Activated naive CD8-positive, alpha-beta T cell treated with anti-CD3 and anti-CD28 coated beads, Interleukin-2, amount 50 U/mL, for 24 hours (primary cell): ENCODE results near the gene SLC39A1.

Experiments used
- ATAC-seq: fragments of 150-1000 bp; cut with Tn5 transposase; one replicate; pipeline ENCODE4 v1.10.0; 2021
- DNase-seq: peaks from one replicate; pipeline ENCODE4 v3.0.0; 2021
- H3K27ac Mint-ChIP-seq: one replicate; pipeline ENCODE4 v1.8.0; 2021; ENCODE audit warnings: mild to moderate bottlenecking, mixed read lengths
- H3K27me3 Mint-ChIP-seq: one replicate; pipeline ENCODE4 v1.8.0; 2021; ENCODE audit warnings: mixed read lengths
- H3K36me3 Mint-ChIP-seq: one replicate; pipeline ENCODE4 v1.8.0; 2021; ENCODE audit warnings: low read depth, mixed read lengths
- H3K4me1 Mint-ChIP-seq: one replicate; pipeline ENCODE4 v1.8.0; 2021; ENCODE audit warnings: mixed read lengths
- H3K4me3 Mint-ChIP-seq: one replicate; pipeline ENCODE4 v1.8.0; 2021; ENCODE audit warnings: mild to moderate bottlenecking, moderate library complexity, mixed read lengths
- H3K9me3 Mint-ChIP-seq: one replicate; pipeline ENCODE4 v1.8.0; 2021; ENCODE audit warnings: mixed read lengths

SLC39A1 gene

DNA sequence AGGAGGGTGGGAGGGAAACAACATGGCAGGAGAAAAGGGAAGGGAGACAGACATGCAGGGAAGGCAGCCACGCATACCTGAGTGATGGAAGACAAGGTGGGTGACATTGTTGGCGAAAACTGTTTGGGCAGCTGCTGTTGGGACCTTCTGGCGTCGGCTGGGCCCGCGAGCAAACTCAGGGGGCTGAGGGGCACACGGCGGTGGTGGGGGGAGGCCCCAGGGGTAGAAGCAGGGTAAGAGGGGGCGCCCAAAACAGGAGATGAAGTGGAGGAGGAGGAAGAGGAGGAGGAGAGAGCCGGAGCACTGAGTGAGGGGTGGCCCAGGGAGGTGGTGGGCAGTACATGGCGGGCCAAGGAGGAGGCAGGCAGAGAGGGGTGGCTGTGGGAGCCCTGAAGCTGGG, 12.2 kb downstream of the SLC39A1 start:
- Mint-ChIP-seq H3K27me3 (no peaks in the 10 kb centered on the region), H3K4me1 (peaks cover 31% of the 10 kb centered on the region), H3K27ac (peak overlapping the region; percentile 7), H3K36me3 (peaks cover 31% of the 10 kb centered on the region), H3K4me3 (no peak overlapping the region), H3K9me3 (no peaks in the 10 kb centered on the region)
- ATAC-seq (no peak), DNase-seq (no peak)

- ATAC-seq (peak; percentile 68), DNase-seq (peak; percentile 83)
- H3K4me3 Mint-ChIP-seq, result peak within 1 kb of the TSS; percentile 91
- H3K4me1 Mint-ChIP-seq, result peaks cover 25% of the 10 kb centered on the region
- H3K27ac Mint-ChIP-seq, result peak within 1 kb of the TSS; percentile 92
- H3K27me3 Mint-ChIP-seq, result no peaks in the 10 kb centered on the region
- no peaks in the 10 kb centered on the region for H3K9me3 Mint-ChIP-seq
- H3K36me3 Mint-ChIP-seq, result peaks cover 42% of the 10 kb centered on the region
Observed at GRCh38 chr1:153946622-153947241, 16.6 kb downstream of the SLC39A1 start, which contains the start of gene DENND4B. TSS of gene DENND4B (minus strand) at chr1:153946718. CDS start at chr1:153944374, 2,344 bp downstream.

DNA sequence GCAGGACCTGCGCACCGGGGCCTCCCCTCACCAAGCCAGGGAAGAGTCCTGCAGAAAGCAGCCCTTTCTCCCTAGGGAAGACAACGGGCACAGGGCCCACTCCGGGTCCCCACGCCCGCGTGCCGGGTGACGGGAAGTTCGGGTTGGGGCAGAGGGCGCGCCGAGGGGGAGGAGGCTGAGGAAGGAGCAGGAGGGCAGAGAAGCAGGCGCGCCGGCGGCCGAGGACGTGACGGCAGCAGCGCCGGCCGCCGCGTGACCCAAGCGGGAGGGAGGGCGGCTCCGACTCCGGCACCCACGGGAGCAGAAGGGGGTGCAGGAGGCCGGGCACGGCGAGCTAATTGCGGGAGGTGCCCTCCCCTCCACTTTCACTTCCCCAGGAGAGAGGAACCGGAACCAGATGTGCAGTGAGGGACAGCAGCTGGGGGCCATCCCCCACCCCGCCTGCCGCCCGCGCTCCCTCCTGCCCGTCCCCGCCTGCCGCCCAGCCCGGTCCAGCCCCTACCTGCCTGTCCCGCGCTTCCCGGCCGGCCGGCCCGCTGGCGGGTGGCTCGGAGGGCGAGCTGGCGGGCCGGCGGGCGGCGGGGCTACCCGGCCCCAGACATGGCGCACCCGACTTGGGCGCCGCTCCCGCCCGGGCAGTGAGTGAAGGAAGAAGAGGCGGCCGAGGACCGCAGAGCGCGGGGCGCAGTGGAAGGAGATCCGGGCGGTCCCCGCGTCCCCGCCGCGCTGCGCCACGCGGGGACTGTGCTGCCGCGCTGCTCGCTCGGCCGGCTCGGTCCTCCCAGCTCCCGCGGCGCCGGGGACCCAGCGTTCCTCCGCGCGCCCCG, 17.3 kb downstream of the SLC39A1 start:
- H3K9me3 Mint-ChIP-seq, result no peaks in the 10 kb centered on the region
- H3K27ac Mint-ChIP-seq, result peak overlapping the region; percentile 92
- H3K27me3 Mint-ChIP-seq, result no peaks in the 10 kb centered on the region
- H3K4me3 Mint-ChIP-seq, result peak overlapping the region; percentile 91
- DNase-seq, result peak; percentile 80
- peaks cover 42% of the 10 kb centered on the region for H3K36me3 Mint-ChIP-seq
- H3K4me1 Mint-ChIP-seq, result peaks cover 25% of the 10 kb centered on the region
- ATAC-seq, result peak; percentile 55

DNA sequence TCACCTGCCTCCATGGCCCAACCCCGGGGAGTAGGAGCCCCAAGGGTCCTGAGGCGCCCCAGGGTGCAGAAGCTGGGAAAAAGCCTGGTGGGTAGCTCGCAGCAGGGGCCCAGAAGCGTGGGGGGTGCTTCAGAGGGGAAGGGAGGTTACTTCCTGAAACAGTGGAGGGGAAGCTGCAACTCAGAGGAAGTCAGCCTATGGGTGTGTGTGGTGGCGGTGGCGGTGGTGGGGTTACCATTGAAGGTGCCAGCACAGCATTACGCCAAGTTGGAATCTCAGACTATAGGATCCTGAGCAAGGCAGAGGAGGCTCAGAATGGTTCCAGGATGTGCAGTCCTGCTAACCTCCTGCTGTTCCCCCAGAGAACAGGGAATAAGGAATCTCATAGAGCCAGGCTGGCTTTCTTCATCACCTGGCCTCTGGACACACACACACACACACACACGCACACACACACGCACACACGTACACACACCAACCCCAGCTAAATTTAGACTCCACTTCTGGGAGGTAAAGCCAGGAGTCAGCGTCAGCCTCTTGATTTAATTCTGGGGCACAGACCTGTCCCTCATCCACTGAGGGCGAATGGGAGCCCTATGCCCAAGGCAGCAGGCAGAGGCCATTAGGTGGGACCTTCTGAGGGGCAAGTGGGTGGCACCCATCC, 18.1 kb downstream of the SLC39A1 start:
- peaks cover 25% of the 10 kb centered on the region for H3K4me1 Mint-ChIP-seq
- ATAC-seq, result peak; percentile 76
- H3K9me3 Mint-ChIP-seq, result no peaks in the 10 kb centered on the region
- H3K36me3 Mint-ChIP-seq, result peaks cover 45% of the 10 kb centered on the region
- peak overlapping the region; percentile 92 for H3K27ac Mint-ChIP-seq
- no peaks in the 10 kb centered on the region for H3K27me3 Mint-ChIP-seq
- peak overlapping the region; percentile 91 for H3K4me3 Mint-ChIP-seq
- peak; percentile 78 for DNase-seq

DNA sequence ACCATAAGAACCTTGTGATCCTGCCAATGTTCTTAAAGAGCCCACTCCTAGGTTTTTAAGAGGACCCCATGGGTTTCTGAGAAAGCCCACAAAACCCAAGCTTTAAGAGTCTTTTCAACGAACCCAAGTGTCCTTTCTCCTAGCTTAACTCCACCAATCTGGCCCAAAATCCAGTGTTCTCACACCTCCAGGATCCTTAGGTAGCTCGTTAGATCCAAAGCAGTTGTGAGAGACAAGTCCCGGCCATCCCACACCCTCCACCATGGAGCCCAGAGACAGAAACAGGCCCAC, 18.6 kb downstream of the SLC39A1 start:
- Mint-ChIP-seq H3K36me3 (peaks cover 44% of the 10 kb centered on the region), H3K27me3 (no peaks in the 10 kb centered on the region), H3K4me1 (peaks cover 25% of the 10 kb centered on the region), H3K4me3 (peak overlapping the region; percentile 91), H3K27ac (peak overlapping the region; percentile 92), H3K9me3 (no peaks in the 10 kb centered on the region)
- no peak for DNase-seq
- ATAC-seq, result peak; percentile 0

DNA sequence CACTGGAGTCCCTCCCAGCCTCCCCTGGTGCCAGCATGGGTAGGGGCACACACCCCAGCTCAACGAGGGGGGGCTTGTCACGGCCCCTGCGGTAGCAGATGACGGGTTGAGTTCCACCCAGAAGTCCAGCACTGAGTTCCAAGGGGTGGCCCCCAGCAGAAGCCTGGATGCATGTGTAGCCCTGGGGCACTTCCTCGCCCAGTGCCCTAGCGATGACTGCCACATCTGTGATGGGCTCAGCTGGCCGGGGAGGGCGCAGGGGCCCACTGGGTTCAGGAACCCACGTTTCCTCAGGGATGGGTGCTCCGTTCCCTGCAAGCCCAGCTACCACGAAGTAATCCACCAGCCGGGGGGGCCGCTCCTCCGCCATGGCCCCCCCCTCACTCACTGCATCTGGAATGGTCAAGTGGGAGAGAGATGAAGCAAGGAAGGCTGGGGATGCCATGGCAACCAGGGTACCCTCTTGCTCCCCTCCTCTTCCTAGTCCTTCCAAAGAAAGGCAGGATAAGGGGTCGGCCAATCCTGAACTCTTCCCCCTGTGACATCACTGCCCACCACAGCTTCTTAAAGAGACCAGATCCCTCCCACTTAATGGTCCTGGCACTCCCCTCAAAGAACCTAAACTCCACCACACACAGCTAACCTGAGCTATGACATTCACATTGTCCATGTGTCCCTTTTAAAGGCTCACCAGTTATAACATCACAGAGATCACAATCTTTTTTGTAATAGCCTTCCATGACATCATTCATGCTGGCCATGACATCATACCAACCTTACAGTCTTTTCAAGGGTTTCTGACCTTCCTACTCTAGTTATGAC, 19.1 kb downstream of the SLC39A1 start:
- Mint-ChIP-seq H3K27me3 (no peaks in the 10 kb centered on the region), H3K4me1 (peaks cover 25% of the 10 kb centered on the region), H3K36me3 (peaks cover 46% of the 10 kb centered on the region), H3K27ac (peak overlapping the region; percentile 92), H3K9me3 (no peaks in the 10 kb centered on the region), H3K4me3 (peak overlapping the region; percentile 91)
- DNase-seq, result no peak
- no peak for ATAC-seq

GRCh38 chr1:153942766-153943549, 20.4 kb downstream of the SLC39A1 start:
- Mint-ChIP-seq H3K27me3 (no peaks in the 10 kb centered on the region), H3K4me1 (peaks cover 25% of the 10 kb centered on the region), H3K27ac (peak overlapping the region; percentile 65), H3K9me3 (no peaks in the 10 kb centered on the region), H3K4me3 (no peak overlapping the region), H3K36me3 (peaks cover 47% of the 10 kb centered on the region)
- ATAC-seq, result no peak
- DNase-seq, result no peak

- Mint-ChIP-seq H3K4me1 (peaks cover 23% of the 10 kb centered on the region), H3K9me3 (no peaks in the 10 kb centered on the region), H3K36me3 (peaks cover 52% of the 10 kb centered on the region), H3K4me3 (no peak overlapping the region), H3K27me3 (no peaks in the 10 kb centered on the region), H3K27ac (no peak overlapping the region)
- DNase-seq (no peak), ATAC-seq (no peak)
Observed at GRCh38 chr1:153941826-153942725, 21.3 kb downstream of the SLC39A1 start.

- H3K4me1 Mint-ChIP-seq, result peaks cover 19% of the 10 kb centered on the region
- no peak for DNase-seq
- H3K9me3 Mint-ChIP-seq, result no peaks in the 10 kb centered on the region
- H3K27ac Mint-ChIP-seq, result peak overlapping the region; percentile 16
- H3K4me3 Mint-ChIP-seq, result no peak overlapping the region
- peaks cover 60% of the 10 kb centered on the region for H3K36me3 Mint-ChIP-seq
- ATAC-seq, result no peak
- no peaks in the 10 kb centered on the region for H3K27me3 Mint-ChIP-seq
Observed at GRCh38 chr1:153940756-153941155, 22.6 kb downstream of the SLC39A1 start.

DNA sequence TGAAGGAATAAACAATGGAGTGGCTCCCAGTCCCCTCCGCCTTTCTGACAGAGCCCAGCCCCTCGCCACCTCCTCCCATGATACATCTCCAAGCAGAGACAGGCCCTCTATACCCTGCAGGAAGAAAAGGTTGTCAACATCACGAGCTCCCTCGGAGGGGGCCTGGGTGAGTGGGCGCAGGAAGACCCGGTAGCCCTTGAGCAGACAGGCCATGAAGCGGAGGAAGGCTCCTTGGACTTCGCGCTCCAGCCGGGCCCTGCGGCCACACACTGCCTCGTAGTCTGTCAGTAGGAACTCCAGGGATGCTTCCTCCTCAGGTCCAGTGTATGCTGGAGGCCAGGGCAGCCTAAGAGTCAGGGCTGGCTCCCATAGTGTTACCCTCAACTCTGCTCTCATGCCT, 23.9 kb downstream of the SLC39A1 start:
- peaks cover 13% of the 10 kb centered on the region for H3K4me1 Mint-ChIP-seq
- no peak for ATAC-seq
- no peak for DNase-seq
- H3K36me3 Mint-ChIP-seq, result peaks cover 62% of the 10 kb centered on the region
- no peak overlapping the region for H3K27ac Mint-ChIP-seq
- H3K9me3 Mint-ChIP-seq, result no peaks in the 10 kb centered on the region
- no peaks in the 10 kb centered on the region for H3K27me3 Mint-ChIP-seq
- no peak overlapping the region for H3K4me3 Mint-ChIP-seq

DNA sequence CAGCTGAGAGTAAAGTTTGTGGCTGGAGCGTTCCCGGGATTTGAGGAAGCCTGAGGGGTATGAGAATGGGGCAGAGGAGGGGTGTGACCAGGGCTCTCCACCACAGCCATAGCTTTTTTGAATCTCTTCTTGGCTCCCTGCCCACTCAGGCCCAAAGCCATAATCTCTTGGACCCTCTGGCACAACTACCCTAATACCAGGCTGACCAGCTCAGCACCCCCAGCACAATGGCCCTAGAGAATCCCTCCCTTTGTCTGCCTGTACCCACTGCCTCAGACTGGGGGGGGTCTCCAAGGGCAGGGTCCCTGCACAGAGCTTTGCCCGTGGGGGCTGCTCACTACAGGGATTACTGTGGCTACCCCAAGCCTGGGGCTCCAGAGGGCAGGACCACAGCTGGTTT, 24.3 kb downstream of the SLC39A1 start:
- ATAC-seq (no peak), DNase-seq (no peak)
- Mint-ChIP-seq H3K4me1 (peaks cover 8% of the 10 kb centered on the region), H3K4me3 (no peak overlapping the region), H3K9me3 (no peaks in the 10 kb centered on the region), H3K36me3 (peaks cover 63% of the 10 kb centered on the region), H3K27me3 (no peaks in the 10 kb centered on the region), H3K27ac (no peak overlapping the region)

DNA sequence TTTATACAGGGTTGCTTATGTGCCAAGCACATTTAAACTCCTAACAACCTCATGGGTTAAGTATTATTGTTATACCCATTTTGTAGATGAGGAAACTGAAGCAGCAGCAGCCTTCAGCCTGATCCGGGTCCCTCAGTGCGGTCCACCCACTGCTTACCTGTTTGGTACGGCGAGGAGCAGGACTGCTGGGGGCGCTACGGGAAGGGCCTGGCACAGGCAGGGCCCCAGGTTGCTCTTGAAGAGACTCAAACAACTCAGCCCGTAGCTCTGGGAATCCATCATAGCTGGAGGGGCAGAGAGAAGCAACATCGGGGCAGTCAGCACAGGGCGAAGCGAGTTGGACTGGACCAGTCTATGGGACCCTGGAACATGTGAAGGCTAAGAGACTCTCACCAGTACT, 26.0 kb downstream of the SLC39A1 start:
- DNase-seq, result no peak
- Mint-ChIP-seq H3K9me3 (no peaks in the 10 kb centered on the region), H3K27ac (no peak overlapping the region), H3K4me1 (no peaks in the 10 kb centered on the region), H3K36me3 (peaks cover 52% of the 10 kb centered on the region), H3K4me3 (no peak overlapping the region), H3K27me3 (no peaks in the 10 kb centered on the region)
- ATAC-seq, result no peak
